Astrocyte of the cerebellum (primary cell): ENCODE data around the gene LSM3.

ENCODE experiments used
- DNase-seq: peaks from one replicate; pipeline ENCODE4 v3.0.0-alpha.2; 2011; ENCODE audit warnings: low read depth
- H3K4me3 ChIP-seq: 2 replicates; pipeline ENCODE4 v1.5.1; 2011; ENCODE audit warnings: mild to moderate bottlenecking, low read depth, low read length, moderate library complexity
- CTCF ChIP-seq: IDR thresholded peaks from 2 replicates; pipeline ENCODE4 v1.5.1; 2012; ENCODE audit warnings: low read length, low read depth, moderate library complexity, mild to moderate bottlenecking; ENCODE audit errors: missing control alignments
- in situ Hi-C: cut with HindIII; loops from 2 replicates; pipeline ENCODE4 v1.10.0; 2017; ENCODE audit warnings: low sequenced_read_pairs

Gene LSM3

DNA sequence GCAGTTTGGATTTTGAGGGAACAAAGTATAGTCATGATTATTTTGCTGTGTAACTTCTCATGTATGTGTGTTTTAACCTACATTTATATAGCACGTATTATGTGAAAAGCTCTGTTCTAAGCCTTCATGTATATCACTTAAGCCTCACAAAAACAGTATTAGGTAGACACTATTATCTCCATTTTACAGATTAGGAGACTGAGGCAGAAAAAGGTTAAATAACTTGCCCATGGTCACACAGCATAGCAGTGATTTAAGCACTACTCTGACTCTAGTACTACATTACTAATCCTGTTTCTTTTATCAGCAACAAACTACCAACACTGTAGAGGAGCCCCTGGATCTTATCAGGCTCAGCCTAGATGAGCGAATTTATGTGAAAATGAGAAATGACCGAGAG is 2.6 kb downstream of the LSM3 start:
- in situ Hi-C loops: no loop called here

GRCh38 chr3:14183015-14183577 is 4.5 kb downstream of the LSM3 start:
- no peak for TF ChIP-seq CTCF
- no peak for DNase-seq
- in situ Hi-C loops: no loop called here
- no peak overlapping the region for H3K4me3 ChIP-seq

More for the DNA sequence above, 2.6 kb downstream of the LSM3 start:
- DNase-seq: no peak
- TF ChIP-seq CTCF: no peak
- no peak overlapping the region for H3K4me3 ChIP-seq

GRCh38 chr3:14186854-14187458 is 8.3 kb downstream of the LSM3 start:
- no peak for DNase-seq
- in situ Hi-C loops: no loop called here
- no peak for TF ChIP-seq CTCF
- no peak overlapping the region for H3K4me3 ChIP-seq

DNA sequence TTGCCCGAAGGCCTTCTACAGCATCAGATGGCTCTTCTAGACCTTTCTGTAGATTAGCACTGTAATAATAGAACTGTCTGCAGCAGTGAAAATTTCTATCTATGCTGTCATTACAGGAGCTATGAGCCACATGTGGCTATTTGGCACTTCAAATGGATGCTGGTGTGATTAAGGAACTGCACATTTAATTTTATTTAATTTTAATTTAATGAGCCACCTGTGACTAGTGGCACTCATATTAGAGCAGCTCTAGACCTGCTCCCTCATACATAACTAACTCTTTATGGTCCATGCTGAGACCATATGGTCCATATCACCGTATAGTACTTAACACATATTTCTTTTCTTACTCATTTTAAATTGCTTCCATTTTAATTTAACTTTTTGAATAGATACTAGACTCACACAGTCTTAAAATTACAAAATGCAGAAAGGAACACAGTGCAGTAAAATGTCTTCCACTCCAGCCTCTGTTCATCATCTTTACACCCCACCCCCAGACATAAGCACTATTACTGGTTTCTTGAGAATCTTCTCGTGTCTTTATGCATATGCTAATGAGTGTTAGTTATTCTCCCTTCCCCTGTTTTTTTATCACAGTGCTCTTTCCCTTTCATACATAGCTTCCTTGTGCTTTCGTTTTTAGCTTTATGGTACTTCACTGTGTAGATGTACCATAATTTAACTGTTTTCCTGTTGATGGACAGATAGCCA is 9.6 kb downstream of the LSM3 start:
- in situ Hi-C loops: no loop called here
- DNase-seq: no peak
- no peak for TF ChIP-seq CTCF
- H3K4me3 ChIP-seq: no peak overlapping the region

DNA sequence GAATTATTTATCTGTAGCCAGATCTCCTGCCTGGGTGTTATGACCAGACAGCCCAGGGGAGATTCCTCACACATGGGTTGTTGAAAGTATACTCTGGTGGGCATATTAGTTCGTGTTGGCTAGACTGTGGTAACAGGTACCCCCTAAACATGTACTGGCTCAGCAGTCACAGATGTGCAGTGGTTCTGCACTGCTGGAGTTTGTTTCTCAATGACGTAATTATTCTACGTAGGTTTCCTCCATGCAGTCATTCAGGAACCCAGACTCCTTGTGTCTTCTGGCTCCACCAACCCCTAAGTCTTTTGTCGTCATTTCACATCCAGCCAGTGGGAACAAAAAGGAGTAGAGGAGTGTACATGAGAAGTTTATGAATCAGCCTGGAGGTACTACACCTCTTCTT is 16.2 kb downstream of the LSM3 start:
- no peak for DNase-seq
- no peak overlapping the region for H3K4me3 ChIP-seq
- in situ Hi-C loops: no loop called here
- no peak for TF ChIP-seq CTCF

- no peak overlapping the region for H3K4me3 ChIP-seq
- in situ Hi-C loops: no loop called here
- DNase-seq: no peak
- TF ChIP-seq CTCF: no peak
Measured at GRCh38 chr3:14199641-14200040, 21.0 kb downstream of the LSM3 start.
